Measurements from ENCODE around the gene ASB15.

The ASB15 gene

DNA sequence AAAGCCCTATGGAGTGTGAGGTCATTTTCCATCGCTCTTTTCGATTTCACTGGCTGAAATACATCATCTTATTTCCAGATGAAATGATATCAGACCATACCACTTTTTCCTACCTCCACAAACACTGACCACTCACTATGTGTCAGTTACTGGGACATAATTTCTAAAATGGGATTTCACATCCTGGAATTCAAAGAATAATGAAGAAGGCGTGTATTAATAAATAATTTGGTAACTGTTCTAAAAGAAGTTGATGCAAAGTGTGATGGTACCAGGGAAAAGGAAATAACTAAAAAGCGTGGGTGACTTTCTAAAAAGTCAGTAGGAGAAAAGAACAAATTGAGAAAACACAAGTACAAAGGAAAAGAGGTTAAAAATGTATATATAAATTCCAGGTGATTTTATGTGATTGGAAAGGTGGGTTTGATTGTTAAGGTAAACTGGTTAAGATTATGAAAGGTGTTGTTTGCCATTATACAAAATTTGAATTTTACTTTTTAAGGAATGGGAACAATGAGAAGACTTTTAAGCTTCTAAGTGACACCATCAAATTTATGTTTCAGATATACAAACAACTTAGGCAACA is 43.2 kb upstream of the ASB15 start:
- TF ChIP-seq, protein P1, sequence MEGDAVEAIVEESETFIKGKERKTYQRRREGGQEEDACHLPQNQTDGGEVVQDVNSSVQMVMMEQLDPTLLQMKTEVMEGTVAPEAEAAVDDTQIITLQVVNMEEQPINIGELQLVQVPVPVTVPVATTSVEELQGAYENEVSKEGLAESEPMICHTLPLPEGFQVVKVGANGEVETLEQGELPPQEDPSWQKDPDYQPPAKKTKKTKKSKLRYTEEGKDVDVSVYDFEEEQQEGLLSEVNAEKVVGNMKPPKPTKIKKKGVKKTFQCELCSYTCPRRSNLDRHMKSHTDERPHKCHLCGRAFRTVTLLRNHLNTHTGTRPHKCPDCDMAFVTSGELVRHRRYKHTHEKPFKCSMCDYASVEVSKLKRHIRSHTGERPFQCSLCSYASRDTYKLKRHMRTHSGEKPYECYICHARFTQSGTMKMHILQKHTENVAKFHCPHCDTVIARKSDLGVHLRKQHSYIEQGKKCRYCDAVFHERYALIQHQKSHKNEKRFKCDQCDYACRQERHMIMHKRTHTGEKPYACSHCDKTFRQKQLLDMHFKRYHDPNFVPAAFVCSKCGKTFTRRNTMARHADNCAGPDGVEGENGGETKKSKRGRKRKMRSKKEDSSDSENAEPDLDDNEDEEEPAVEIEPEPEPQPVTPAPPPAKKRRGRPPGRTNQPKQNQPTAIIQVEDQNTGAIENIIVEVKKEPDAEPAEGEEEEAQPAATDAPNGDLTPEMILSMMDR (IDR thresholded peaks at IDR 0.05; ENCODE audit: extremely low read depth, insufficient read depth, missing control alignments): no peak
- in situ Hi-C loops (cut with MboI; ENCODE audit: low pct_unique_long_range_greater_than_20kb, low sequenced_read_pairs, unreplicated experiment): no loop called here
- no peak for DNase-seq (ENCODE audit: low spot score)

DNA sequence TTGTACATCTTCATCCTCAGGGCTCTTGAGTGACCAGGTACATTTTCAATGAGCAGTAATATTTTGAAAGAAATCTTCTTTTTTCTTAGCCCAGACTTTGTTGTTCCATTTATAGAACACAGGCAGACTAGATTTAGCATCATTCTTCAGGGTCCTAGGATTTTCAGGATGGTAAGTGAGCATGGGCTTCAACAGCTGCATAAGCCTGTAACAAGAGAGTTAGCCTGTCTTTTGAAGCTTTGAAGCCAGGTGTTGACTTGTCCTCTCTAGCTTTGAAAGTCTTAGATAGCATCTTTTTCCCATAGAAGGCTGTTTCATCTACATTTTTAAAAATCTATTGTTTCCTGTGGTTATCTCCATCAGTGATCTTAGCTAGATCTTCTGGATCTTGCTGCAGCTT is 39.5 kb upstream of the ASB15 start:
- in situ Hi-C loops (cut with MboI; ENCODE audit: low pct_unique_long_range_greater_than_20kb, low sequenced_read_pairs, unreplicated experiment): no loop called here

DNA sequence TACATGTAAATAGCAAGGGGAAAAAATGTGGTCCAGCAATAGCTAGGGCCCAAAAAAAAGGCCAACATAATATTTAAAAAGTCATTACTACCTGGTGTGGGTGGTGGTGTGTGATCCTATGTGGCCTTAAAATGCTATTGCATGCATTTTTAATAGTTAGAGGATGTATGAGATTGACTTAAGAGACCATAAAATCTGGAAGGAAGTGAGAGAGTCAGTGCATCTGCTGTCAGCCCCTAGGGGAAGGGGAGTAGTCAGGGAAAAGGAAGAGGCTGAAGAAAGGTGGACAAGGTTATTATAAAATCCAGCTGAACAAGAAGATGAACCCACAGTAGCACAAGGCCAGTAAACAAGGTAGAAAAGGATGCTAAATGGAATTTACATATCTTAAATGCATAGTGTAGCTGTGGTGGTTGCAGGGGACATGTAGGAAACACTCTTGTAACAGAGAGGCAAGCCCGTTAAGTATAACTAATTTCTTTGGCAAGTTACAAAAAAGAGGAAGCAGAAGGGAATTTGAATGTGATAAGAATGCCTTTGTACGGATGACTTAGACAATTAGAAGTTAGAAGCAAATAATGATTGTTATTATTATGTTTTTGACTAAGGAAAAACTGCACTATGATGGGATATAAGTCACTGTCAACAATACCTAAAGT is 32.1 kb upstream of the ASB15 start:
- in situ Hi-C loops (cut with MboI; ENCODE audit: low pct_unique_long_range_greater_than_20kb, low sequenced_read_pairs, unreplicated experiment): no loop called here

More for the DNA sequence above, 39.5 kb upstream of the ASB15 start:
- no peak for DNase-seq (ENCODE audit: low spot score)
- TF ChIP-seq, protein P1 (IDR thresholded peaks at IDR 0.05; ENCODE audit: extremely low read depth, insufficient read depth, missing control alignments): no peak

DNA sequence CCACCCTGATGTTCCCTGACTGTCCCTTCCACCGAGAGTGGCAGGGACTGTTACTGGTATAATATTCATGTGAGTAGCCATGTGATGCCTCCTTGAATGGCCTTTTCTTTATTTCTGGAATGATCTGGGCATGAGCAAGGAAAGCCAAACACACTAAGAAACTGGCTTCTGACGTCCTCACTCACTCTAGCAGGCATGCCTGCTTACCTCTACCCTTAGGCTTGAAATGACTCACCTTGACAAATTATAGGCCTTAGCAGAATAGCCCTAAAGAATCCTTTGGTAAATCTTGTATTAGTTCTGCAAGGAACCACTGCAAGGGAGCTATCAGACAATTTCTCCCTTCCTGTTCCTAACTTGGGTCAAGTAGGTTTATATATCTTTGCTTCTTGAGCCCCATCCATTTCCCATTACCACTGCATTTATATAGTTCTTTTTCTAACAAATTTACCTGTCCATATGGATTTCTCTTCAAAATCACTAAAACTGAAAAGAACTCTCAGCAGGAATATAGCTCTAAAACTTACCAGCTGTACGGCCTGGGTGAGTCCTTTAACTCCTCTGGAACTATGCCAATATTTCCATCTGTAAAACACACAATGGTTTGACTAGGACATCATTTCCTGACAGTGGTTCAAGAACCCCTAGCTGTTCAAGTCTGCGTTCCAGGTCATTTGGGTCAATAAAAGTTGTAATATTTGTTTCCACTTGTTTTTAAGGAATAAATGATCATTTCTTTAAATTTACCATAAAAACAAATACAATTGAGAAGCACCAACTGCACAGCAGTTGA is 31.0 kb upstream of the ASB15 start:
- TF ChIP-seq, protein P1 (IDR thresholded peaks at IDR 0.05; ENCODE audit: extremely low read depth, insufficient read depth, missing control alignments): no peak
- no peak for DNase-seq (ENCODE audit: low spot score)
- in situ Hi-C loops (cut with MboI; ENCODE audit: low pct_unique_long_range_greater_than_20kb, low sequenced_read_pairs, unreplicated experiment): no loop called here

More for the DNA sequence above, 32.1 kb upstream of the ASB15 start:
- TF ChIP-seq, protein P1 (IDR thresholded peaks at IDR 0.05; ENCODE audit: extremely low read depth, insufficient read depth, missing control alignments): no peak
- no peak for DNase-seq (ENCODE audit: low spot score)

DNA sequence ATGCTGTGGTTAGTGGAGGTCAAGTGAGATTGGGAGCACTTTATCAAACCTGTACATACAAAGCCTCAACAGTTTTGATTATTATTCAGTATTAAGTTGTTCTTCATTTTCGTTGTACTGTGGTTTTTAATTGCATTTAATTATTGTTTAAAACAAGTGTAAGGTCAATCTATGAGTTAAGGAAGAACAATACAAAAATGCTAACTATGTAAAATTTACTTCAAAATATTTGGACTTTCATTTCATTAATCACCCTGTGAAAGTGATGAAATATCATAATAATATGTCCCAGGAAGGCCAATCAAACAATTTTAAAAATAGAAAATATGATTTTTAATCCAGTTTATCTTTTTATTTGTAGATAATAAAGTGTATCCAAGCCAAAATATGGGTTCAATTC is 30.4 kb upstream of the ASB15 start:
- in situ Hi-C loops (cut with MboI; ENCODE audit: low pct_unique_long_range_greater_than_20kb, low sequenced_read_pairs, unreplicated experiment): no loop called here
- TF ChIP-seq, protein P1 (IDR thresholded peaks at IDR 0.05; ENCODE audit: extremely low read depth, insufficient read depth, missing control alignments): no peak
- no peak for DNase-seq (ENCODE audit: low spot score)

DNA sequence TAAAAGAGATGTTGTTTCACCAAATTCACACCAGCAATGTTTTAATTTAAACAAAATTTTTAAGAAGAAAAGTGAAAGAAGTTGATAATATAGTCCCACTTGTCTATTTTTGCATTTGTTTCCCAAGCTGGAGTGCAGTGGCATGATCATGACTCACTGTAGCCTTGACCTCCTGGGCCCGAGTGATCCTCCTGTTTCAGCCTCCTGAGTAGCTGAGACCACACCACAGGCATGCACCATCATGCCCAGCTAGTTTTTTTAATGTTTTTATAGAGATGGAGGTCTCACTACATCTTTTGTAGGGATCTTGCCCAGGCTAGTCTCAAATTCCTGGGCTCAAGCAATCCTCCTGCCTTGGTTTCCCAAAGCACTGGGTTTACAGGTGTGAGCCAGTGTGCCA is 29.9 kb upstream of the ASB15 start:
- TF ChIP-seq, protein P1 (IDR thresholded peaks at IDR 0.05; ENCODE audit: extremely low read depth, insufficient read depth, missing control alignments): no peak
- DNase-seq (ENCODE audit: low spot score): no peak
- in situ Hi-C loops (cut with MboI; ENCODE audit: low pct_unique_long_range_greater_than_20kb, low sequenced_read_pairs, unreplicated experiment): no loop called here
